Measurements from ENCODE around the gene AGBL1. TPM values are rescaled to one million over a fixed set of nuclear protein-coding genes. Genes with fewer than 3 reads are reported as not detected.

Gene AGBL1
- total RNA-seq, 1 donor, result not detected

DNA sequence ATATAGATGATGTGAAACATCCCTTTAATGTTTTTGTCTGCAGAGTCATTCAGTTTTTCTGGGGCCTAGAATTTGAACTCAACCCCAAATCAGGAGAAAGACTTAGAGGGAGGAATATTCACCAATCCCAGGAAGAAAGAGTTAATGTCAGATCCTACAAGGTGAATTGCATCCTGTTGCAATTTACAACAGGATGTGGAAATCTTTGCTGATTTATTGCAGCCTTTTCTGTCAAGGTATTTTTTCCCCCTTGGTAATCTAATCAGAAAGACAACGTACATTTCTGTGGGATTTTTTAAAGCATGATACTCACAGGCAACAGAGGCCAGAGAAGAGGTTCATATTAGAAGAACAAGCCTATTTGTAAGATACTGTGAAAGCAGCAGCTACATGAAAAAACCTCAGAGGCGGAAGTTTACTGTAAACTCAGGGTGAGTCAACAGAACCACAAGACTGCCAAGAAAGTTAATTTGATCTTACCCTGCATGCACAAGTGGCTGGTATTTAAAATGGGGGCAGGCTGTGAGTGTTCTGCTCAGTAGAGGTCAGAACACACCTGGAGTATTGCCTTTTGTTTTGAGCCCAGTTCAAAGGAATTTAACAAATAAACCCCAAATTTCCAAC lies 531.9 kb downstream of the AGBL1 start:
- no peak overlapping the region for H3K4me3 ChIP-seq (ENCODE audit: low read depth, low read length)
- DNase-seq (ENCODE audit: low read depth), result no peak
- TF ChIP-seq, protein P1, sequence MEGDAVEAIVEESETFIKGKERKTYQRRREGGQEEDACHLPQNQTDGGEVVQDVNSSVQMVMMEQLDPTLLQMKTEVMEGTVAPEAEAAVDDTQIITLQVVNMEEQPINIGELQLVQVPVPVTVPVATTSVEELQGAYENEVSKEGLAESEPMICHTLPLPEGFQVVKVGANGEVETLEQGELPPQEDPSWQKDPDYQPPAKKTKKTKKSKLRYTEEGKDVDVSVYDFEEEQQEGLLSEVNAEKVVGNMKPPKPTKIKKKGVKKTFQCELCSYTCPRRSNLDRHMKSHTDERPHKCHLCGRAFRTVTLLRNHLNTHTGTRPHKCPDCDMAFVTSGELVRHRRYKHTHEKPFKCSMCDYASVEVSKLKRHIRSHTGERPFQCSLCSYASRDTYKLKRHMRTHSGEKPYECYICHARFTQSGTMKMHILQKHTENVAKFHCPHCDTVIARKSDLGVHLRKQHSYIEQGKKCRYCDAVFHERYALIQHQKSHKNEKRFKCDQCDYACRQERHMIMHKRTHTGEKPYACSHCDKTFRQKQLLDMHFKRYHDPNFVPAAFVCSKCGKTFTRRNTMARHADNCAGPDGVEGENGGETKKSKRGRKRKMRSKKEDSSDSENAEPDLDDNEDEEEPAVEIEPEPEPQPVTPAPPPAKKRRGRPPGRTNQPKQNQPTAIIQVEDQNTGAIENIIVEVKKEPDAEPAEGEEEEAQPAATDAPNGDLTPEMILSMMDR (IDR thresholded peaks at IDR 0.05; ENCODE audit: insufficient read depth, low read length), result no peak

DNA sequence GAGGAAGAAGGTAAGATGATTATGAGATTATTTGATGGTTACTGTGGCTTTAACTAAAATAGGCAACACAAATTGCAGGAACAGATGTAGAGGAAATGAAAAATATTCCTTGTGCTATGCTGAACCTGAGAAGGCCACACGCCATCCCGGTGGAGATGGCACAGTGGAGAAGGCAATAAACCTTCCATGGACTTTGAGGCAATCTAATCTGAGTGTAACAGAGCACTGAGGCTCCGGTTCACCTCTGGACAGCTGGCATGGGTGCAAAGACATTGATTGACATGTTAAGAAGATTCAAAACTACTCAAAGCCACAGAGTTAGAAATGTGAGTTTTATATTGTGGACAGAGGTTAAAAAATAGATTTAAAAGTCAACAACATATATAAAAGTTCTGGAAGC lies 535.7 kb downstream of the AGBL1 start:
- no peak for DNase-seq (ENCODE audit: low read depth)
- TF ChIP-seq, protein P1 (IDR thresholded peaks at IDR 0.05; ENCODE audit: insufficient read depth, low read length), result no peak
- H3K4me3 ChIP-seq (ENCODE audit: low read depth, low read length), result no peak overlapping the region

DNA sequence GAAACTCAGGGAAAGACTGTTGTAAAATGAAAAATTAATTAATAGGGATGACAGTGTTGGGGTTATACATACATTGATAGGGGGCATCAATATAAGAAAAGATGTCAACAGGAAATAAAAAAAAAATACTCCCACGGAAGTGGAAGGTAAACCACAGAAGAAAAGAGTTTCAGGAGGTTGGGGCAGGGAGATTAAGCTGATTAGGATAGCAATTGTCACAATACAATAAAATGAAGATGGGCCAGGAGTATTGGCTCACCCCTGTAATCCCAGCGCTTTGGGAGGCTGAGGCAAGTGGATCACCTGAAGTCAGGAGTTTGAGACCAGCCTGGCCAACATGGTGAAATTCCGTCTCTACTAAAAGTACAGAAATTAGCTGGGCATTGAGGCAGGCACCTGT lies 536.1 kb downstream of the AGBL1 start:
- TF ChIP-seq, protein P1 (IDR thresholded peaks at IDR 0.05; ENCODE audit: insufficient read depth, low read length), result no peak
- no peak overlapping the region for H3K4me3 ChIP-seq (ENCODE audit: low read depth, low read length)
- no peak for DNase-seq (ENCODE audit: low read depth)

DNA sequence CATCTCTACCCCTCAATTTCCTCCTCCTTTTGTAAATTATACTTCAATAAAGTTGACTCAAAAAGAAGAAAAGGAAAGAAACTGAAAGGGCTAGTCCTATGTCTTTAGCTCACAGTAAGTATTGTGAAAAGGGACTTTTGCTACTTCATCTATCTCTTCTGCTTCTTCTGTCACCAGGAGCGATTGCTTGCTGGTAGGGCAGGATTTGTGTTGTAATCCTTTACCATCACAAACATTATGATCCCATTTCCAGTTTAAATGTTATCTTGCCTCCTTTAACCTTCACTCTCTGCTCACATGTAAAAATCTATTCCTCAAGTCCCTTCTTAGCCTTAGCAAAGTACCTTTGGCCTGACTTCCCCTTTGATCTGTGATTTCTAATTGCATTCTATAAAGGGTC lies 537.1 kb downstream of the AGBL1 start:
- H3K4me3 ChIP-seq (ENCODE audit: low read depth, low read length), result no peak overlapping the region
- DNase-seq (ENCODE audit: low read depth), result no peak
- TF ChIP-seq, protein P1 (IDR thresholded peaks at IDR 0.05; ENCODE audit: insufficient read depth, low read length), result no peak

DNA sequence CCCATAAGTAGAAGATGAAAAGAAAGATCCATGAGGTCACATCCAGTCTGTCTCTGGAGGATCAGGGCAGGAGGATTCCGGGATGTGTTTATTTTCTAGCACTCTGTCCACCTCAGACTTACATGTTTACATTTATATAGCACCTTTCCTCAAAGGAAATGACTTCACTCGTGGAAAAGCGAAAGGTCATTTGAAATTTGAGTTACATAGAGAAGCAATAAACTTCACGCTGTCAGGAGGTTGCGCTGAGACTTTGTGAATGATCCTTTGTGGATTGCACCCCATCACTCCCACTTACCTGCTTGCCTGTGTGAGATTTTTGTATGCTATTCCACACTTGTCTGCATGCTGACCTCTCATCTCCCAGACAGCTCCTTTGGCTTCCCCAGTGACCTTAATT lies 540.5 kb downstream of the AGBL1 start:
- TF ChIP-seq, protein P1 (IDR thresholded peaks at IDR 0.05; ENCODE audit: insufficient read depth, low read length), result no peak
- DNase-seq (ENCODE audit: low read depth), result no peak
- no peak overlapping the region for H3K4me3 ChIP-seq (ENCODE audit: low read depth, low read length)

DNA sequence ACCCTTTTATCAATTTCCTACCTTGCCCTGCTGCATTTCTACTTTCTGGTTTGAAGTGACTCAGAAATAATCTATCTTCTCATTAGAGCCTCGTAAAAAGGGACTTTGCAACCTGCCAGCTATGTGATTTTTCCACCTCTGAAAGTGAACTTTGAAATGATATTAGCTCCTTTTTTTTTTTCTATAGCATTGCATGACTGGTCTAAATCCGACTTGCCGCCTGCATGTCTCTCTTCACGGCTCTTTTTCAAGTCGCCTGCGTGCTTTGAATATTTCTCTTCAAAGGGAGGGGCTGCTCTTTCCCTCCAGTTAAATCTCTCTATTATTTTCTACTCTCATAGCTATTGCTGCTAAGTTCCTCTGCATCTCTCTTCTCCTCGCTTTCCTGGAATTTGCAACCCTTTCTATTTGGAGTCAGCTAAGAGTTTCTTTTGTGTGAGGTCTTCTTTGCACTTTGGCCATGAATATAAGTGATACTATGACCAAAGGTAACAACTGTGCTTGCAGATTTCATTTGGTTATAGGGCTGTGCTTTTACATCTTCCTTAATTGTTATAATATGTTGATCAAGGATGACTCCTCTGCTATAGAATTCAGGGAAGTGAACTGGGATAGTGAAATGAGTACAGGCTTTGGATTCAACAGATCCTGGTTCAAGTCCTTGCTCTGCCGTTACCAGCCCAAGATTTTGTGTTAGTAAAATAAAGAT lies 541.1 kb downstream of the AGBL1 start:
- no peak overlapping the region for H3K4me3 ChIP-seq (ENCODE audit: low read depth, low read length)
- no peak for DNase-seq (ENCODE audit: low read depth)
- TF ChIP-seq, protein P1 (IDR thresholded peaks at IDR 0.05; ENCODE audit: insufficient read depth, low read length), result no peak

All from fibroblast of the aortic adventitia (primary cell).